IMR-90 (cell line): ENCODE measurements around the gene CD177. TPM values are rescaled to one million over a fixed set of nuclear protein-coding genes. Genes with fewer than 3 reads are reported as not detected.
"Not testable (repeated sequence)": the region's sequence is repeated elsewhere in the genome, so short reads cannot be mapped to it uniquely, and the experiment has no call there.

ENCODE experiments used
- ATAC-seq: fragments of 200-7000 bp; cut with Tn5 transposase; 2 replicates; pipeline ENCODE4 v1.9.1; 2020; ENCODE audit warnings: low read depth, mild to moderate bottlenecking, moderate library complexity
- BruUV-seq: library from RNA; stranded (reverse); fragments of 400-500 nt; replicated peaks from 2 replicates; lab custom pipeline; 2021; lab: Mats Ljungman, UMichigan
- CTCF ChIA-PET: fragments of 300-600 bp; formaldehyde crosslinking; extraction: SDS; loops from one replicate; lab custom pipeline; 2021; ENCODE audit warnings: antibody characterized with exemption; lab: Yijun Ruan, JAX
- POLR2A ChIA-PET: fragments of 300-600 bp; sonication (Branson Sonifier 250); formaldehyde crosslinking; loops from one replicate; lab custom pipeline; 2022; ENCODE audit warnings: antibody characterized with exemption; ENCODE audit not compliant: unreplicated experiment; lab: Charles Lee
- DNase-seq: peaks from one replicate; pipeline ENCODE4 v3.0.0; 2013
- H2AFZ ChIP-seq: replicated peaks from 2 replicates; pipeline ENCODE3; 2013; ENCODE audit warnings: low read length, mild to moderate bottlenecking; ENCODE audit not compliant: poor library complexity
- H2AK5ac ChIP-seq: 2 replicates; pipeline ENCODE4 v1.6.1; 2013; ENCODE audit warnings: low read depth, low read length, inconsistent platforms
- H2AK9ac ChIP-seq: replicated peaks from 2 replicates; pipeline ENCODE3; 2013; ENCODE audit warnings: mild to moderate bottlenecking, low read depth, low read length, moderate library complexity; ENCODE audit not compliant: poor library complexity
- H2BK120ac ChIP-seq: 2 replicates; pipeline ENCODE4 v1.6.1; 2013; ENCODE audit warnings: low read depth, low read length, inconsistent platforms
- H2BK15ac ChIP-seq: 3 replicates; pipeline ENCODE4 v1.6.1; 2013; ENCODE audit warnings: low read depth, low read length, inconsistent platforms
- H2BK20ac ChIP-seq: 2 replicates; pipeline ENCODE4 v1.6.1; 2013; ENCODE audit warnings: low read depth, mild to moderate bottlenecking, inconsistent platforms, low read length, moderate library complexity
- H2BK5ac ChIP-seq: 2 replicates; pipeline ENCODE4 v1.6.1; 2013; ENCODE audit warnings: mild to moderate bottlenecking, low read depth, low read length, inconsistent platforms; ENCODE audit not compliant: poor library complexity, severe bottlenecking
- H3K14ac ChIP-seq: replicated peaks from 2 replicates; pipeline ENCODE4 v1.6.1; 2013; ENCODE audit warnings: low read depth, low read length, inconsistent platforms
- H3K18ac ChIP-seq: 2 replicates; pipeline ENCODE4 v1.6.1; 2013; ENCODE audit warnings: low read depth, low read length, control low read depth
- H3K23ac ChIP-seq: 2 replicates; pipeline ENCODE4 v1.6.1; 2013; ENCODE audit warnings: low read depth, low read length, inconsistent platforms
- H3K27ac ChIP-seq: 2 replicates; pipeline ENCODE4 v1.5.1; 2013; ENCODE audit warnings: mild to moderate bottlenecking, control low read depth, low read length; ENCODE audit not compliant: insufficient read depth
- H3K27me3 ChIP-seq: 2 replicates; pipeline ENCODE4 v1.6.1; 2013; ENCODE audit warnings: low read length; ENCODE audit not compliant: control insufficient read depth, insufficient read depth
- H3K36me3 ChIP-seq: 2 replicates; pipeline ENCODE4 v1.6.1; 2013; ENCODE audit warnings: low read length, mixed read lengths; ENCODE audit not compliant: control insufficient read depth, insufficient read depth
- H3K4ac ChIP-seq: 2 replicates; pipeline ENCODE4 v1.6.1; 2013; ENCODE audit warnings: low read depth, low read length, inconsistent platforms
- H3K4me1 ChIP-seq: 2 replicates; pipeline ENCODE4 v1.6.1; 2013; ENCODE audit warnings: low read length, mixed read lengths; ENCODE audit not compliant: control insufficient read depth, insufficient read depth
- H3K4me2 ChIP-seq: 2 replicates; pipeline ENCODE4 v1.6.1; 2013; ENCODE audit warnings: low read depth, mild to moderate bottlenecking, control low read depth, low read length, moderate library complexity
- H3K4me3 ChIP-seq: 2 replicates; pipeline ENCODE4 v1.5.1; 2013; ENCODE audit warnings: low read depth, mild to moderate bottlenecking, control low read depth, low read length, moderate library complexity; ENCODE audit not compliant: insufficient read depth
- H3K56ac ChIP-seq: 2 replicates; pipeline ENCODE4 v1.6.1; 2013; ENCODE audit warnings: low read length, inconsistent platforms; ENCODE audit not compliant: insufficient read depth; ENCODE audit errors: extremely low read depth
- H3K79me1 ChIP-seq, 2 experiments: 2 replicates each; pipeline ENCODE4 v1.6.1; 2013; ENCODE audit warnings: low read length in 2 of 2, inconsistent platforms in 1 of 2, low read depth in 1 of 2
- H3K9ac ChIP-seq: 2 replicates; pipeline ENCODE4 v1.6.1; 2013; ENCODE audit warnings: low read depth, low read length, control low read depth
- H3K9me1 ChIP-seq: 2 replicates; pipeline ENCODE4 v1.6.1; 2013; ENCODE audit warnings: low read length, inconsistent platforms; ENCODE audit not compliant: insufficient read depth
- H3K9me3 ChIP-seq: 2 replicates; pipeline ENCODE4 v1.6.1; 2013; ENCODE audit warnings: low read length; ENCODE audit not compliant: control insufficient read depth, insufficient read depth
- H4K20me1 ChIP-seq: 2 replicates; pipeline ENCODE4 v1.6.1; 2013; ENCODE audit warnings: low read length, inconsistent platforms; ENCODE audit not compliant: insufficient read depth
- H4K5ac ChIP-seq: 2 replicates; pipeline ENCODE4 v1.6.1; 2013; ENCODE audit warnings: mild to moderate bottlenecking, low read depth, low read length, control low read depth
- H4K8ac ChIP-seq, 2 experiments: 2 replicates each; pipeline ENCODE4 v1.6.1; 2013; ENCODE audit warnings: low read depth in 2 of 2, low read length in 2 of 2, control low read depth in 1 of 2, inconsistent platforms in 1 of 2
- H4K91ac ChIP-seq: 2 replicates; pipeline ENCODE4 v1.6.1; 2013; ENCODE audit warnings: low read depth, low read length, inconsistent platforms; ENCODE audit not compliant: insufficient read depth
- WGBS, 2 experiments: methylation state at CpG; one replicate each; pipeline versions ENCODE4 v1.1.5 to v1.1.7; 2013; ENCODE audit warnings: missing lambda C conversion rate in 2 of 2; ENCODE audit not compliant: insufficient read length in 1 of 2; ENCODE audit errors: extremely low coverage in 2 of 2; 5-methylcytosine and 5-hydroxymethylcytosine counted together
- dilution Hi-C: fragments of 300-500 bp; cut with HindIII; formaldehyde crosslinking; loops from one replicate; pipeline ENCODE4 v1.14.3; 2018; ENCODE audit warnings: low sequenced_read_pairs; ENCODE audit not compliant: unreplicated experiment
- in situ Hi-C: fragments of 300-500 bp; cut with MboI; formaldehyde crosslinking; loops from 3 replicates; pipeline ENCODE4 v1.14.3; 2019; ENCODE audit warnings: low sequenced_read_pairs, inconsistent platforms, mixed read lengths
- intact Hi-C: fragments of 100-400 bp; cut with micrococcal nuclease; formaldehyde crosslinking; loops from 2 replicates; pipeline ENCODE4 v1.10.0; 2022
- polyA plus RNA-seq, 3 experiments: library from polyadenylated mRNA; depleted of rRNA; stranded (reverse); fragments of >200 nt; gene quantifications; 2 replicates each; pipeline ENCODE4 v1.2.3, GENCODE V29; 2012; ENCODE audit warnings: low replicate concordance in 1 of 3
- total RNA-seq: library from RNA; depleted of rRNA; stranded (reverse); fragments of >200 nt; gene quantifications from 2 replicates; pipeline ENCODE4 v1.2.3, GENCODE V29; 2012

CD177 gene
- total and polyA plus RNA-seq, 2 of the 4 experiments (the other 2 are of a cell fraction): 0.14 TPM; not detected in 1

- H2BK120ac ChIP-seq, DNase-seq, H3K9me3 ChIP-seq, H2AFZ ChIP-seq, H4K91ac ChIP-seq, H2BK20ac ChIP-seq, intact Hi-C loops, CTCF ChIA-PET, H3K14ac ChIP-seq, H3K27ac ChIP-seq, H3K23ac ChIP-seq, in situ Hi-C loops, H3K56ac ChIP-seq, H3K79me1 ChIP-seq, H3K4ac ChIP-seq, H4K20me1 ChIP-seq, H2BK15ac ChIP-seq, H4K8ac ChIP-seq, H3K9me1 ChIP-seq, H3K36me3 ChIP-seq, H3K9ac ChIP-seq, ATAC-seq, POLR2A ChIA-PET, H2AK9ac ChIP-seq, dilution Hi-C loops, BruUV-seq, H2AK5ac ChIP-seq, H3K18ac ChIP-seq, H4K5ac ChIP-seq, H3K4me2 ChIP-seq, H3K4me1 ChIP-seq, H2BK5ac ChIP-seq, H3K4me3 ChIP-seq: not testable (repeated sequence)
- H3K27me3 ChIP-seq: peaks cover 13% of the 10 kb centered on the region
- 60% methylated on average over 1 of the region's 7 CpGs; no CpG with 5 or more reads in 1 of the 2 experiments for WGBS, 2 experiments
These were observed 29.8 kb downstream of the CD177 start for GRCh38 chr19:43383254-43383653.

GRCh38 chr19:43383759-43384158 is 30.3 kb downstream of the CD177 start:
- H3K9me1 ChIP-seq, H4K8ac ChIP-seq, BruUV-seq, H3K9me3 ChIP-seq, H3K14ac ChIP-seq, H4K91ac ChIP-seq, H2AK5ac ChIP-seq, H3K79me1 ChIP-seq, H4K5ac ChIP-seq, H3K4me2 ChIP-seq, POLR2A ChIA-PET, H3K56ac ChIP-seq, DNase-seq, H2BK5ac ChIP-seq, dilution Hi-C loops, H3K4me3 ChIP-seq, H3K18ac ChIP-seq, H3K27ac ChIP-seq, CTCF ChIA-PET, H2AFZ ChIP-seq, H3K4me1 ChIP-seq, H3K23ac ChIP-seq, H2BK20ac ChIP-seq, in situ Hi-C loops, ATAC-seq, H2BK15ac ChIP-seq, H3K36me3 ChIP-seq, intact Hi-C loops, H2BK120ac ChIP-seq, H3K9ac ChIP-seq, H2AK9ac ChIP-seq, H3K4ac ChIP-seq, H4K20me1 ChIP-seq: not testable (repeated sequence)
- H3K27me3 ChIP-seq: peaks cover 13% of the 10 kb centered on the region
- no CpG with 5 or more reads among the region's 3 CpGs for WGBS, 2 experiments
